Aortic smooth muscle cell (primary cell): Measurements from ENCODE around the gene FAM107B. TPM values are rescaled to one million over a fixed set of nuclear protein-coding genes. Genes with fewer than 3 reads are reported as not detected.

ENCODE experiments used
- total RNA-seq: library from RNA; depleted of rRNA; stranded (reverse); fragments of >200 nt; gene quantifications from 2 replicates; pipeline ENCODE4 v1.2.3, GENCODE V29; 2014

The FAM107B gene
- 49.9 and 73.2 TPM in 2 replicates for total RNA-seq

GRCh38 chr10:14774797-14775196 is at the start of gene FAM107B:
FAM107B (minus strand) TSS chr10:14774897; CDS start chr10:14774663, 234 bp downstream.

Other genes with a start within 250 kb of the FAM107B start
- gene CDNF, start 63.1 kb upstream of the FAM107B start, total RNA-seq, result 2.0 and 2.1 TPM in 2 replicates
- 13.4 and 14.1 TPM in 2 replicates for gene HSPA14, start 63.4 kb upstream of the FAM107B start, total RNA-seq
- 15.5 and 21.9 TPM in 2 replicates for gene MSANTD7, start 63.4 kb upstream of the FAM107B start, total RNA-seq
- gene SUV39H2, start 104.0 kb upstream of the FAM107B start, total RNA-seq, result 7.8 and 10.4 TPM in 2 replicates
- 9.4 and 10.9 TPM in 2 replicates for gene DCLRE1C, start 179.2 kb upstream of the FAM107B start, total RNA-seq
- 0.25 and 1.1 TPM in 2 replicates for gene MEIG1, start 184.5 kb upstream of the FAM107B start, total RNA-seq